Endothelial cell of umbilical vein (primary cell): ENCODE results near the gene CALD1. TPM values are rescaled to one million over a fixed set of nuclear protein-coding genes. Genes with fewer than 3 reads are reported as not detected.

Source experiments
- BruUV-seq: library from RNA; stranded (reverse); fragments of 400-500 nt; replicated peaks from 2 replicates; lab custom pipeline; 2021; lab: Mats Ljungman, UMichigan
- CTCF ChIA-PET: fragments of 300-600, 350-600 bp; sonication (Branson Sonifier 250); formaldehyde crosslinking; loops from one replicate; lab custom pipeline; 2021; ENCODE audit warnings: antibody characterized with exemption, inconsistent platforms; lab: Charles Lee
- POLR2A ChIA-PET: fragments of 300-600, 350-600 bp; sonication (Branson Sonifier 250); formaldehyde crosslinking; loops from one replicate; lab custom pipeline; 2021; ENCODE audit warnings: antibody characterized with exemption, inconsistent platforms; lab: Charles Lee
- DNase-seq: peaks from one replicate; pipeline ENCODE4 v3.0.0-alpha.2; 2011; ENCODE audit warnings: low read depth, low spot score
- FAIRE-seq: peaks from 2 replicates; lab custom pipeline; 2011; peaks lifted over from hg19 to GRCh38; lab: Jason Lieb, UNC
- H2AFZ ChIP-seq: 2 replicates; pipeline ENCODE4 v1.6.0; 2012; ENCODE audit warnings: low read depth, low read length, control low read depth, inconsistent platforms
- H3K27ac ChIP-seq: 2 replicates; pipeline ENCODE4 v1.5.1; 2011; ENCODE audit warnings: low read depth, mild to moderate bottlenecking, control low read depth, low read length, moderate library complexity; ENCODE audit not compliant: insufficient read depth
- H3K27me3 ChIP-seq, 2 experiments: 2 replicates each; pipeline versions ENCODE4 v1.6.0 to v1.6.1; 2011; ENCODE audit warnings: low read length in 2 of 2, mixed read lengths in 1 of 2; ENCODE audit not compliant: control insufficient read depth in 2 of 2, insufficient read depth in 2 of 2
- H3K36me3 ChIP-seq, 2 experiments: 2 replicates in 1 of 2; 3 replicates in 1 of 2; pipeline ENCODE4 v1.5.1; 2011; ENCODE audit warnings: low read length in 2 of 2, mild to moderate bottlenecking in 1 of 2, moderate library complexity in 1 of 2; ENCODE audit not compliant: control insufficient read depth in 2 of 2, insufficient read depth in 2 of 2; ENCODE audit errors: extremely low read depth in 1 of 2
- H3K4me1 ChIP-seq: 3 replicates; pipeline ENCODE4 v1.5.1; 2011; ENCODE audit warnings: mild to moderate bottlenecking, low read length; ENCODE audit not compliant: control insufficient read depth, insufficient read depth; ENCODE audit errors: extremely low read depth
- H3K4me2 ChIP-seq: 2 replicates; pipeline ENCODE4 v1.6.1; 2011; ENCODE audit warnings: low read length, control low read depth, mixed read lengths; ENCODE audit not compliant: insufficient read depth
- H3K4me3 ChIP-seq, 3 experiments: fragments of 200-600 bp in 1 of 3; sonication (generic), shearing (Covaris generic) in 1 of 3; replicated peaks in 1 of 3; 2 replicates each; pipeline ENCODE4 v1.5.1; 2011 to 2016; ENCODE audit warnings: control low read depth in 3 of 3, low read length in 3 of 3, mild to moderate bottlenecking in 2 of 3, inconsistent platforms in 1 of 3, low read depth in 1 of 3, moderate library complexity in 1 of 3; ENCODE audit not compliant: insufficient read depth in 1 of 3
- H3K79me2 ChIP-seq: 2 replicates; pipeline ENCODE4 v1.6.0; 2012; ENCODE audit warnings: low read length, inconsistent platforms; ENCODE audit not compliant: control insufficient read depth, insufficient read depth
- H3K9ac ChIP-seq: replicated peaks from 2 replicates; pipeline ENCODE3; 2011; ENCODE audit warnings: low read length, control low read depth; ENCODE audit not compliant: insufficient read depth; ENCODE audit errors: extremely low read depth
- H3K9me1 ChIP-seq: replicated peaks from 3 replicates; pipeline ENCODE4 v1.6.0; 2011; ENCODE audit warnings: mild to moderate bottlenecking, low read length; ENCODE audit not compliant: control insufficient read depth, insufficient read depth; ENCODE audit errors: extremely low read depth
- H3K9me3 ChIP-seq: replicated peaks from 2 replicates; pipeline ENCODE4 v1.5.1; 2012; ENCODE audit warnings: low read length, inconsistent platforms; ENCODE audit not compliant: control insufficient read depth, insufficient read depth
- H4K20me1 ChIP-seq: replicated peaks from 2 replicates; pipeline ENCODE3; 2011; ENCODE audit warnings: mild to moderate bottlenecking, low read length; ENCODE audit not compliant: control insufficient read depth, insufficient read depth; ENCODE audit errors: extremely low read depth
- CTCF ChIP-seq, 2 donors: IDR thresholded peaks; 1 replicate in 1 of 2; 2 replicates in 1 of 2; pipeline ENCODE4 v1.5.1; 2011; ENCODE audit warnings: low read length in 2 of 2, mild to moderate bottlenecking in 2 of 2, moderate library complexity in 2 of 2, control low read depth in 1 of 2, inconsistent platforms in 1 of 2, low read depth in 1 of 2; ENCODE audit not compliant: insufficient read depth in 1 of 2; ENCODE audit errors: extremely low read depth in 1 of 2
- EZH2 ChIP-seq: IDR thresholded peaks from 2 replicates; pipeline ENCODE4 v1.6.1; 2012; ENCODE audit warnings: borderline replicate concordance, low read depth, mild to moderate bottlenecking, moderate library complexity, low read length, inconsistent platforms; ENCODE audit not compliant: severe bottlenecking
- FOS ChIP-seq: IDR thresholded peaks from 2 replicates; pipeline ENCODE4 v1.6.1; 2011; ENCODE audit warnings: mild to moderate bottlenecking, low read length, moderate library complexity, borderline replicate concordance; ENCODE audit not compliant: insufficient read depth
- GATA2 ChIP-seq: IDR thresholded peaks from 2 replicates; pipeline ENCODE4 v1.7.0; 2011; ENCODE audit warnings: low read depth, mild to moderate bottlenecking, moderate library complexity, mixed read lengths, low read length; ENCODE audit not compliant: insufficient read length, insufficient read depth
- JUN ChIP-seq: IDR thresholded peaks from 2 replicates; pipeline ENCODE4 v1.6.1; 2011; ENCODE audit warnings: borderline replicate concordance, low read depth; ENCODE audit not compliant: insufficient read length, insufficient read depth
- MAX ChIP-seq: IDR thresholded peaks from 2 replicates; pipeline ENCODE4 v1.6.1; 2011; ENCODE audit not compliant: insufficient read depth, insufficient read length
- MYC ChIP-seq: IDR thresholded peaks from one replicate; pipeline ENCODE4 v1.6.1; 2011; ENCODE audit warnings: mild to moderate bottlenecking, low read depth, low read length
- POLR2A ChIP-seq: IDR thresholded peaks from 2 replicates; pipeline ENCODE4 v1.6.1; 2012; ENCODE audit warnings: low read depth, mild to moderate bottlenecking, control low read depth, low read length
- POLR2AphosphoS5 ChIP-seq: IDR thresholded peaks from 2 replicates; pipeline ENCODE4 v1.6.1; 2012; ENCODE audit warnings: low read depth, mild to moderate bottlenecking, control low read depth, low read length, moderate library complexity; ENCODE audit not compliant: insufficient read depth
- dilution Hi-C: fragments of 300-500 bp; cut with MboI; formaldehyde crosslinking; loops from one replicate; pipeline ENCODE4 v1.15.0; 2019; ENCODE audit warnings: low sequenced_read_pairs; ENCODE audit not compliant: extremely low pct_ligation_motif_present
- intact Hi-C: fragments of 100-400 bp; cut with micrococcal nuclease; formaldehyde crosslinking; loops from one replicate; pipeline ENCODE4 v1.10.0; 2022
- polyA plus RNA-seq, 4 experiments: library from polyadenylated mRNA; depleted of rRNA in 3 of 4; stranded (reverse) in 3 of 4; unstranded in 1 of 4; fragments of >200 nt; gene quantifications; 2 replicates each; pipeline versions ENCODE4 v1.2.1 to v1.2.3, GENCODE V29; 2011 to 2012; ENCODE audit warnings: missing spikeins in 1 of 4
- total RNA-seq: library from RNA; stranded (reverse); gene quantifications from 2 replicates; pipeline ENCODE4 v1.2.3, GENCODE V29; 2021

The CALD1 gene
- total and polyA plus RNA-seq, 2 donors (not counting 3 experiments of a cell fraction or from before 2014, with no cell fraction given): 136 to 307 TPM

GRCh38 chr7:134836447-134836846, 57.0 kb downstream of the CALD1 start:
- CTCF ChIA-PET: no interaction called here
- dilution Hi-C loops: no loop called here
- H3K36me3 ChIP-seq: peaks cover 0 to 3% of the 10 kb centered on the region in 2 experiments

More at GRCh38 chr7:134836447-134836846, 57.0 kb downstream of the CALD1 start:
- Histone ChIP-seq H4K20me1 (no peaks in the 10 kb centered on the region), H3K79me2 (peaks cover 89% of the 10 kb centered on the region), H3K27me3 (no peaks in the 10 kb centered on the region), H3K9ac (no peak overlapping the region), H2AFZ (no peak overlapping the region), H3K4me2 (no peak overlapping the region), H3K9me1 (no peaks in the 10 kb centered on the region), H3K4me1 (peaks cover 8% of the 10 kb centered on the region), H3K27ac (no peak overlapping the region), H3K9me3 (no peaks in the 10 kb centered on the region), H3K4me3 (no peak overlapping the region)
- no peak for TF ChIP-seq GATA2
- no peak for TF ChIP-seq POLR2A
- no peak for TF ChIP-seq EZH2
- no peak for TF ChIP-seq MAX
- no peak for TF ChIP-seq JUN
- TF ChIP-seq CTCF (IDR thresholded peaks at IDR 0.05; ENCODE audit: extremely low read depth in 1 of 2, insufficient read depth in 1 of 2, low read depth in 1 of 2, low read length in 2 of 2): no peak
- no peak for TF ChIP-seq MYC
- TF ChIP-seq POLR2AphosphoS5: no peak
- no peak for TF ChIP-seq FOS
- FAIRE-seq: no peak
- intact Hi-C loops: no loop called here
- BruUV-seq: no TSS peak
- POLR2A ChIA-PET: no interaction called here
- no peak for DNase-seq
